ENCODE data around the gene CABP7. TPM values are rescaled to one million over a fixed set of nuclear protein-coding genes. Genes with fewer than 3 reads are reported as not detected.

The CABP7 gene
- total and polyA plus RNA-seq, 12 donors = 0.77 to 15.1 (median 5.9) TPM

- Histone ChIP-seq H3K4me1 (replicated peaks in 1 of 2) (peaks cover 8 to 16% of the 10 kb centered on the region in 2 donors), H3K4me3 (no peak overlapping the region), H3K27me3 (no peaks in the 10 kb centered on the region), H3K36me3 (replicated peaks in 1 of 2) (peaks cover 0 to 8% of the 10 kb centered on the region in 2 donors), H3K9me3 (replicated peaks in 1 of 3) (no peaks in the 10 kb centered on the region), H3K27ac (peak overlapping the region in 1 of 5 donors; percentile 84)
- intact Hi-C loops (cut with DNase I) = no loop called here
- 64 to 90% (median 76%) methylated on average over 2 to 6 of the region's 6 CpGs for WGBS, 4 donors
- TF ChIP-seq CTCF (IDR thresholded peaks at IDR 0.05) = no peak
- TF ChIP-seq POLR2A (IDR thresholded peaks at IDR 0.05) = no peak
- DNase-seq = no peak
Measured at GRCh38 chr22:29732883-29733282, 13.1 kb downstream of the CABP7 start.

GRCh38 chr22:29733362-29734201 lies 13.8 kb downstream of the CABP7 start:
- peak; percentile 79 to 93 (median 87) for DNase-seq
- H3K27me3 ChIP-seq = no peaks in the 10 kb centered on the region
- 28 to 51% (median 35%) methylated on average over 9 to 19 of the region's 19 CpGs for WGBS, 4 donors
- H3K4me1 ChIP-seq (replicated peaks in 1 of 2) = peaks cover 8 to 16% of the 10 kb centered on the region in 2 donors
- H3K36me3 ChIP-seq (replicated peaks in 1 of 2) = peaks cover 0 to 11% of the 10 kb centered on the region in 2 donors
- H3K9me3 ChIP-seq (replicated peaks in 1 of 3) = no peaks in the 10 kb centered on the region
- H3K27ac ChIP-seq = peak overlapping the region in 3 of 5 donors; percentile 31 to 84 (median 75)
- TF ChIP-seq POLR2A (IDR thresholded peaks at IDR 0.05) (peak in 1 of 2 donors; percentile 30), CTCF (IDR thresholded peaks at IDR 0.05) (no peak)
- intact Hi-C loops (cut with DNase I) = no loop called here
- no peak overlapping the region for H3K4me3 ChIP-seq

GRCh38 chr22:29734406-29734805 lies 14.6 kb downstream of the CABP7 start:
- H3K4me1 ChIP-seq (replicated peaks in 1 of 2) = peaks cover 8 to 16% of the 10 kb centered on the region in 2 donors
- intact Hi-C loops (cut with DNase I) = no loop called here
- no peak for DNase-seq
- H3K36me3 ChIP-seq (replicated peaks in 1 of 2) = peaks cover 0 to 11% of the 10 kb centered on the region in 2 donors
- no peaks in the 10 kb centered on the region for H3K27me3 ChIP-seq
- no peak overlapping the region for H3K4me3 ChIP-seq
- 92 to 96% (median 92%) methylated on average over 8 of the region's 8 CpGs for WGBS, 4 donors
- H3K27ac ChIP-seq = peak overlapping the region in 2 of 5 donors; percentile 75 to 84
- H3K9me3 ChIP-seq (replicated peaks in 1 of 3) = no peaks in the 10 kb centered on the region
- TF ChIP-seq POLR2A (IDR thresholded peaks at IDR 0.05) (no peak), CTCF (IDR thresholded peaks at IDR 0.05) (no peak)

GRCh38 chr22:29734838-29735237 lies 15.0 kb downstream of the CABP7 start:
- Histone ChIP-seq H3K9me3 (replicated peaks in 1 of 3) (no peaks in the 10 kb centered on the region), H3K36me3 (replicated peaks in 1 of 2) (peaks cover 0 to 11% of the 10 kb centered on the region in 2 donors), H3K27ac (no peak overlapping the region), H3K4me1 (replicated peaks in 1 of 2) (peaks cover 8 to 16% of the 10 kb centered on the region in 2 donors), H3K4me3 (no peak overlapping the region), H3K27me3 (no peaks in the 10 kb centered on the region)
- 70 to 87% (median 78%) methylated on average over 7 to 9 of the region's 9 CpGs for WGBS, 4 donors
- no peak for DNase-seq
- intact Hi-C loops (cut with DNase I) = no loop called here
- no peak for TF ChIP-seq POLR2A (IDR thresholded peaks at IDR 0.05)

Measured in adrenal gland (tissue), 12 donors.